HCT116 (cell line): ENCODE results near the gene PLEKHO2. TPM values are rescaled to one million over a fixed set of nuclear protein-coding genes. Genes with fewer than 3 reads are reported as not detected.

Source experiments
- ATAC-seq: fragments of 200-7000 bp; cut with Tn5 transposase; 2 replicates; pipeline ENCODE4 v1.9.1; 2020; ENCODE audit warnings: mild to moderate bottlenecking, moderate library complexity
- BruUV-seq: library from RNA; stranded (reverse); fragments of 400-500 nt; replicated peaks from 2 replicates; lab custom pipeline; 2021; lab: Mats Ljungman, UMichigan
- CTCF ChIA-PET: fragments of 300-600 bp; sonication (Branson Sonifier 250); formaldehyde crosslinking; loops from one replicate; lab custom pipeline; 2021; ENCODE audit warnings: antibody characterized with exemption; lab: Charles Lee
- POLR2A ChIA-PET: fragments of 300-600, 350-600 bp; sonication (Branson Sonifier 250); formaldehyde crosslinking; loops from one replicate; lab custom pipeline; 2021; ENCODE audit warnings: antibody characterized with exemption; lab: Charles Lee
- RAD21 ChIA-PET, 2 experiments: fragments of 300-600 bp; sonication (Branson Sonifier 250); formaldehyde crosslinking; loops; one replicate each; lab custom pipeline; 2023; ENCODE audit warnings: low total read pairs in 2 of 2; ENCODE audit not compliant: uncharacterized antibody in 2 of 2, unreplicated experiment in 2 of 2, low non-redundant PET in 1 of 2; lab: Charles Lee
- DNase-seq: peaks from one replicate; pipeline ENCODE4 v3.0.0-alpha.2; 2010; ENCODE audit warnings: low read depth, low spot score
- H2AFZ ChIP-seq: fragments of 200-600 bp; shearing (Covaris generic), sonication (generic); 2 replicates; pipeline ENCODE4 v1.6.1; 2017; ENCODE audit warnings: low read depth, mixed run types, mixed read lengths, antibody characterized with exemption, low read length; ENCODE audit not compliant: poor library complexity, severe bottlenecking
- H3K27ac ChIP-seq: 2 replicates; pipeline ENCODE4 v1.5.1; 2012; ENCODE audit warnings: low read depth, low read length
- H3K27me3 ChIP-seq: fragments of 200-600 bp; sonication (generic); 2 replicates; pipeline ENCODE4 v1.6.1; 2016; ENCODE audit warnings: mixed run types, low read length, mixed read lengths; ENCODE audit not compliant: insufficient read depth
- H3K36me3 ChIP-seq, 2 experiments: fragments of 200-500 bp in 1 of 2; fragments of 200-600 bp in 1 of 2; sonication (Bioruptor generic) in 1 of 2; sonication (generic) in 1 of 2; 2 replicates each; pipeline versions ENCODE4 v1.5.1 to v1.6.1; 2014 to 2016; ENCODE audit warnings: low read length in 2 of 2, inconsistent platforms in 1 of 2, mixed read lengths in 1 of 2, mixed run types in 1 of 2; ENCODE audit not compliant: insufficient read depth in 2 of 2, control insufficient read depth in 1 of 2
- H3K4me1 ChIP-seq, 2 experiments: fragments of 200-600 bp in 1 of 2; sonication (generic) in 1 of 2; 2 replicates each; pipeline versions ENCODE4 v1.5.1 to v1.6.1; 2012 to 2017; ENCODE audit warnings: low read length in 2 of 2, inconsistent platforms in 1 of 2, mild to moderate bottlenecking in 1 of 2, mixed read lengths in 1 of 2, mixed run types in 1 of 2, moderate library complexity in 1 of 2; ENCODE audit not compliant: insufficient read depth in 2 of 2, control insufficient read depth in 1 of 2
- H3K4me2 ChIP-seq: fragments of 200-600 bp; sonication (generic); 2 replicates; pipeline ENCODE4 v1.6.1; 2017; ENCODE audit warnings: mixed run types, low read length, mixed read lengths
- H3K4me3 ChIP-seq, 2 experiments: fragments of 200-600 bp in 1 of 2; sonication (generic) in 1 of 2; replicated peaks in 1 of 2; 2 replicates each; pipeline ENCODE4 v1.5.1; 2011 to 2016; ENCODE audit warnings: low read length in 2 of 2, control low read depth in 1 of 2, low read depth in 1 of 2, mild to moderate bottlenecking in 1 of 2, mixed read lengths in 1 of 2, mixed run types in 1 of 2
- H3K79me2 ChIP-seq: fragments of 200-600 bp; sonication (generic); 2 replicates; pipeline ENCODE4 v1.6.1; 2017; ENCODE audit warnings: mild to moderate bottlenecking, mixed run types, low read length, moderate library complexity, mixed read lengths; ENCODE audit not compliant: insufficient read depth
- H3K9ac ChIP-seq: fragments of 200-600 bp; sonication (generic); 2 replicates; pipeline ENCODE4 v1.6.1; 2016; ENCODE audit warnings: low read length, mixed read lengths
- H3K9me2 ChIP-seq: fragments of 200-600 bp; sonication (generic), shearing (Covaris generic); 2 replicates; pipeline ENCODE4 v1.6.1; 2017; ENCODE audit warnings: mixed run types, mild to moderate bottlenecking, moderate library complexity; ENCODE audit not compliant: insufficient read depth
- H3K9me3 ChIP-seq, 2 experiments: fragments of 200-500 bp in 1 of 2; fragments of 200-600 bp in 1 of 2; sonication (Bioruptor generic) in 1 of 2; sonication (generic) in 1 of 2; 2 replicates each; pipeline ENCODE4 v1.6.1; 2014 to 2017; ENCODE audit warnings: low read length in 2 of 2, mixed read lengths in 2 of 2, inconsistent platforms in 1 of 2, low read depth in 1 of 2, mild to moderate bottlenecking in 1 of 2, mixed run types in 1 of 2, moderate library complexity in 1 of 2; ENCODE audit not compliant: control insufficient read depth in 1 of 2, insufficient read depth in 1 of 2
- H4K20me1 ChIP-seq: fragments of 200-600 bp; sonication (generic), shearing (Covaris generic); 2 replicates; pipeline ENCODE4 v1.6.1; 2017; ENCODE audit warnings: mixed run types, mild to moderate bottlenecking, moderate library complexity; ENCODE audit not compliant: insufficient read depth
- CBX3 ChIP-seq: IDR thresholded peaks from 2 replicates; pipeline ENCODE4 v1.6.1; 2012; ENCODE audit warnings: low read depth
- CEBPB ChIP-seq: IDR thresholded peaks from 2 replicates; pipeline ENCODE4 v1.6.1; 2012; ENCODE audit warnings: low read depth
- ELF1 ChIP-seq: IDR thresholded peaks from 2 replicates; pipeline ENCODE4 v1.6.1; 2012; ENCODE audit warnings: low read depth, borderline replicate concordance
- EZH2 ChIP-seq: fragments of 200-600 bp; sonication (generic); IDR thresholded peaks from 2 replicates; pipeline ENCODE4 v1.6.1; 2017; ENCODE audit warnings: antibody characterized with exemption, mixed run types
- EZH2phosphoT487 ChIP-seq: fragments of 200-600 bp; IDR thresholded peaks from 2 replicates; pipeline ENCODE4 v1.6.1; 2018; ENCODE audit warnings: antibody characterized with exemption, borderline replicate concordance
- FOSL1 ChIP-seq: IDR thresholded peaks from 2 replicates; pipeline ENCODE4 v1.6.1; 2012; ENCODE audit warnings: low read depth
- POLR2A ChIP-seq: IDR thresholded peaks from 2 replicates; pipeline ENCODE4 v1.7.0; 2011; ENCODE audit warnings: borderline replicate concordance; ENCODE audit not compliant: insufficient read depth, insufficient read length; ENCODE audit errors: extremely low read depth
- POLR2AphosphoS5 ChIP-seq: IDR thresholded peaks from 2 replicates; pipeline ENCODE4 v1.6.1; 2011; ENCODE audit warnings: mild to moderate bottlenecking, low read depth, low read length, moderate library complexity
- SIN3A ChIP-seq: IDR thresholded peaks from 2 replicates; pipeline ENCODE4 v1.6.1; 2012; ENCODE audit warnings: low read depth
- SP1 ChIP-seq: IDR thresholded peaks from 2 replicates; pipeline ENCODE4 v1.6.1; 2012; ENCODE audit warnings: low read depth
- SRF ChIP-seq: IDR thresholded peaks from 2 replicates; pipeline ENCODE4 v1.6.1; 2012; ENCODE audit warnings: low read depth
- TCF7L2 ChIP-seq: IDR thresholded peaks from 2 replicates; pipeline ENCODE4 v1.7.0; 2011; ENCODE audit warnings: borderline replicate concordance, inconsistent platforms; ENCODE audit not compliant: insufficient read depth, insufficient read length; ENCODE audit errors: extremely low read depth
- YY1 ChIP-seq: IDR thresholded peaks from 2 replicates; pipeline ENCODE4 v1.6.1; 2011; ENCODE audit warnings: low read length, low read depth, moderate library complexity, mild to moderate bottlenecking; ENCODE audit not compliant: insufficient replicate concordance; ENCODE audit errors: extremely low read depth
- ZFX ChIP-seq: fragments of 450-650 bp; IDR thresholded peaks from 2 replicates; pipeline ENCODE4 v1.6.1; 2017
- ZNF274 ChIP-seq: fragments of 200-500 bp; sonication (Bioruptor generic); IDR thresholded peaks from 2 replicates; pipeline ENCODE4 v1.6.1; 2014; ENCODE audit warnings: mild to moderate bottlenecking, low read depth, low read length, inconsistent platforms
- intact Hi-C: fragments of 100-400 bp; cut with micrococcal nuclease; formaldehyde crosslinking; loops from 2 replicates; pipeline ENCODE4 v1.10.0; 2022
- total RNA-seq: library from RNA; stranded (reverse); gene quantifications from one replicate; pipeline ENCODE4 v1.2.1, GENCODE V29; 2021; ENCODE audit not compliant: unreplicated experiment
- TF ChIP-seq, protein P1 (sequence below): IDR thresholded peaks from 2 replicates; pipeline ENCODE4 v1.6.1; 2011; ENCODE audit warnings: mild to moderate bottlenecking, low read length, moderate library complexity; ENCODE audit not compliant: insufficient replicate concordance; ENCODE audit errors: extremely low read depth
- TF ChIP-seq, protein P2 (sequence below), 3 experiments: fragments of 200-600 bp in 1 of 3; sonication (generic) in 1 of 3; IDR thresholded peaks in 2 of 3; conservative IDR thresholded peaks in 1 of 3; 2 replicates each; pipeline ENCODE4 v1.5.1; 2012 to 2017; ENCODE audit warnings: low read depth in 2 of 3, low read length in 2 of 3, antibody characterized with exemption in 1 of 3, borderline replicate concordance in 1 of 3, control low read depth in 1 of 3, mild to moderate bottlenecking in 1 of 3, mixed read lengths in 1 of 3, mixed run types in 1 of 3, moderate library complexity in 1 of 3; ENCODE audit not compliant: insufficient read depth in 1 of 3

Gene PLEKHO2
- total RNA-seq, 1 experiment from 2014 or later: 8.0 TPM

DNA sequence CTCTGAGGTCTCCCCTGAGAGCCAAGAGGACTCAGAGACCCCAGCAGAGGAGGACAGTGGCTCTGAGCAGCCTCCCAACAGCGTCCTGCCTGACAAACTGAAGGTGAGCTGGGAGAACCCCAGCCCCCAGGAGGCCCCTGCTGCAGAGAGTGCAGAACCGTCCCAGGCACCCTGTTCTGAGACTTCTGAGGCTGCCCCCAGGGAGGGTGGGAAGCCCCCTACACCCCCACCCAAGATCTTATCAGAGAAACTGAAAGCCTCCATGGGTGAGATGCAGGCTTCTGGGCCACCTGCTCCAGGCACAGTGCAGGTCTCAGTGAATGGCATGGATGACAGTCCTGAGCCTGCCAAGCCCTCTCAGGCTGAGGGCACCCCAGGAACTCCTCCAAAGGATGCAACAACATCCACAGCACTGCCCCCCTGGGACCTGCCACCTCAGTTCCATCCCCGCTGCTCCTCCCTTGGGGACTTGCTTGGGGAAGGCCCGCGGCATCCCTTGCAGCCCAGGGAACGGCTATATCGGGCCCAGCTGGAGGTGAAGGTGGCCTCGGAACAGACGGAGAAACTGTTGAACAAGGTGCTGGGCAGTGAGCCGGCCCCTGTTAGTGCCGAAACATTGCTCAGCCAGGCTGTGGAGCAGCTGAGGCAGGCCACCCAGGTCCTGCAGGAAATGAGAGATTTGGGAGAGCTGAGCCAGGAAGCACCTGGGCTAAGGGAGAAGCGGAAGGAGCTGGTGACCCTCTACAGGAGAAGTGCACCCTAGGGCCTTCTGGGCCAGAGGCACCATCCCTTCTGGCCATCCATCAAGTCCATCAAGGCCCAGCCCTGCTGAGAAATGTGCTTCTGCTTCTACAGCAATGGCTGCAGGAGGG is 23.6 kb downstream of the PLEKHO2 start:
- Histone ChIP-seq H3K36me3 (peaks cover 0 to 3% of the 10 kb centered on the region in 2 experiments; a peak in 1 of 4 replicates), H3K4me3 (no peak overlapping the region), H2AFZ (no peak overlapping the region), H3K27ac (no peak overlapping the region), H3K79me2 (no peaks in the 10 kb centered on the region), H3K27me3 (no peaks in the 10 kb centered on the region), H3K4me2 (no peak overlapping the region), H3K9ac (no peak overlapping the region), H3K9me3 (no peaks in the 10 kb centered on the region), H3K9me2 (no peaks in the 10 kb centered on the region), H3K4me1 (no peaks in the 10 kb centered on the region), H4K20me1 (no peaks in the 10 kb centered on the region)
- ChIA-PET POLR2A (interaction anchor here (0.6 kb wide), 1 partner anchor 117 kb away, joined by 3 read pairs; no protein-coding TSS in a partner anchor), RAD21 (no interaction called here), CTCF (no interaction called here)
- intact Hi-C loops: no loop called here
- BruUV-seq: no TSS peak
- no peak for TF ChIP-seq SRF
- TF ChIP-seq EZH2: no peak
- TF ChIP-seq ELF1: no peak
- TF ChIP-seq SP1: no peak
- no peak for TF ChIP-seq ZNF274
- no peak for TF ChIP-seq CBX3
- no peak for TF ChIP-seq POLR2AphosphoS5
- TF ChIP-seq YY1: no peak
- TF ChIP-seq ZFX: no peak
- TF ChIP-seq, protein P1, sequence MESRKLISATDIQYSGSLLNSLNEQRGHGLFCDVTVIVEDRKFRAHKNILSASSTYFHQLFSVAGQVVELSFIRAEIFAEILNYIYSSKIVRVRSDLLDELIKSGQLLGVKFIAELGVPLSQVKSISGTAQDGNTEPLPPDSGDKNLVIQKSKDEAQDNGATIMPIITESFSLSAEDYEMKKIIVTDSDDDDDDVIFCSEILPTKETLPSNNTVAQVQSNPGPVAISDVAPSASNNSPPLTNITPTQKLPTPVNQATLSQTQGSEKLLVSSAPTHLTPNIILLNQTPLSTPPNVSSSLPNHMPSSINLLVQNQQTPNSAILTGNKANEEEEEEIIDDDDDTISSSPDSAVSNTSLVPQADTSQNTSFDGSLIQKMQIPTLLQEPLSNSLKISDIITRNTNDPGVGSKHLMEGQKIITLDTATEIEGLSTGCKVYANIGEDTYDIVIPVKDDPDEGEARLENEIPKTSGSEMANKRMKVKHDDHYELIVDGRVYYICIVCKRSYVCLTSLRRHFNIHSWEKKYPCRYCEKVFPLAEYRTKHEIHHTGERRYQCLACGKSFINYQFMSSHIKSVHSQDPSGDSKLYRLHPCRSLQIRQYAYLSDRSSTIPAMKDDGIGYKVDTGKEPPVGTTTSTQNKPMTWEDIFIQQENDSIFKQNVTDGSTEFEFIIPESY: no peak
- no peak for TF ChIP-seq EZH2phosphoT487
- TF ChIP-seq, protein P2, sequence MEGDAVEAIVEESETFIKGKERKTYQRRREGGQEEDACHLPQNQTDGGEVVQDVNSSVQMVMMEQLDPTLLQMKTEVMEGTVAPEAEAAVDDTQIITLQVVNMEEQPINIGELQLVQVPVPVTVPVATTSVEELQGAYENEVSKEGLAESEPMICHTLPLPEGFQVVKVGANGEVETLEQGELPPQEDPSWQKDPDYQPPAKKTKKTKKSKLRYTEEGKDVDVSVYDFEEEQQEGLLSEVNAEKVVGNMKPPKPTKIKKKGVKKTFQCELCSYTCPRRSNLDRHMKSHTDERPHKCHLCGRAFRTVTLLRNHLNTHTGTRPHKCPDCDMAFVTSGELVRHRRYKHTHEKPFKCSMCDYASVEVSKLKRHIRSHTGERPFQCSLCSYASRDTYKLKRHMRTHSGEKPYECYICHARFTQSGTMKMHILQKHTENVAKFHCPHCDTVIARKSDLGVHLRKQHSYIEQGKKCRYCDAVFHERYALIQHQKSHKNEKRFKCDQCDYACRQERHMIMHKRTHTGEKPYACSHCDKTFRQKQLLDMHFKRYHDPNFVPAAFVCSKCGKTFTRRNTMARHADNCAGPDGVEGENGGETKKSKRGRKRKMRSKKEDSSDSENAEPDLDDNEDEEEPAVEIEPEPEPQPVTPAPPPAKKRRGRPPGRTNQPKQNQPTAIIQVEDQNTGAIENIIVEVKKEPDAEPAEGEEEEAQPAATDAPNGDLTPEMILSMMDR (IDR thresholded peaks at IDR 0.05 in 2 of 3, conservative IDR thresholded peaks at IDR 0.05 in 1 of 3; ENCODE audit: borderline replicate concordance in 1 of 3, insufficient read depth in 1 of 3, low read depth in 2 of 3, low read length in 2 of 3): no peak
- no peak for TF ChIP-seq SIN3A
- TF ChIP-seq FOSL1: no peak
- TF ChIP-seq TCF7L2: no peak
- TF ChIP-seq POLR2A: no peak
- TF ChIP-seq CEBPB: no peak
- DNase-seq (no peak), ATAC-seq (no peak)
